H1 (cell line): Measurements from ENCODE around the gene RPTOR. TPM values are rescaled to one million over a fixed set of nuclear protein-coding genes. Genes with fewer than 3 reads are reported as not detected.

Experiments used
- CTCF ChIA-PET: fragments of 300-600 bp; sonication (Branson Sonifier 250); formaldehyde crosslinking; loops from one replicate; lab custom pipeline; 2021; ENCODE audit not compliant: partially characterized antibody; lab: Charles Lee
- POLR2A ChIA-PET: fragments of 300-600 bp; sonication (Branson Sonifier 250); formaldehyde crosslinking; loops from one replicate; lab custom pipeline; 2021; ENCODE audit warnings: inconsistent platforms; ENCODE audit not compliant: partially characterized antibody; lab: Charles Lee
- DNase-seq, 2 experiments: peaks; one replicate each; pipeline versions ENCODE4 v3.0.0 to v3.0.0-alpha.2; 2010 to 2022; ENCODE audit warnings: low spot score in 2 of 2, low read depth in 1 of 2, mixed read lengths in 1 of 2
- FAIRE-seq: peaks from 2 replicates; lab custom pipeline; 2011; peaks lifted over from hg19 to GRCh38; lab: Jason Lieb, UNC
- H2AFZ ChIP-seq: 2 replicates; pipeline ENCODE4 v1.8.1; 2012; ENCODE audit warnings: low read length, inconsistent platforms
- H2AK5ac ChIP-seq: 2 replicates; pipeline ENCODE4 v1.6.1; 2013; ENCODE audit warnings: low read depth, low read length
- H2BK120ac ChIP-seq: replicated peaks from 2 replicates; pipeline ENCODE3; 2013; ENCODE audit warnings: low read depth, low read length, inconsistent platforms
- H2BK12ac ChIP-seq: 2 replicates; pipeline ENCODE4 v1.6.1; 2013; ENCODE audit warnings: low read depth, low read length
- H2BK15ac ChIP-seq: 2 replicates; pipeline ENCODE4 v1.6.1; 2013; ENCODE audit warnings: low read length
- H2BK20ac ChIP-seq: 2 replicates; pipeline ENCODE4 v1.6.1; 2013; ENCODE audit warnings: low read length
- H2BK5ac ChIP-seq: 2 replicates; pipeline ENCODE4 v1.6.1; 2013; ENCODE audit warnings: low read depth, low read length
- H3K14ac ChIP-seq: 2 replicates; pipeline ENCODE4 v1.6.1; 2013; ENCODE audit warnings: inconsistent platforms; ENCODE audit not compliant: insufficient read length
- H3K18ac ChIP-seq: 2 replicates; pipeline ENCODE4 v1.6.1; 2013; ENCODE audit warnings: low read length; ENCODE audit errors: extremely low read depth
- H3K23ac ChIP-seq: 2 replicates; pipeline ENCODE4 v1.6.1; 2013; ENCODE audit warnings: inconsistent platforms; ENCODE audit not compliant: insufficient read length
- H3K23me2 ChIP-seq: 2 replicates; pipeline ENCODE4 v1.6.1; 2013; ENCODE audit warnings: low read depth, low read length
- H3K27ac ChIP-seq: 2 replicates; pipeline ENCODE4 v1.6.1; 2011; ENCODE audit warnings: low read depth, low read length, inconsistent platforms
- H3K27me3 ChIP-seq, 4 experiments: replicated peaks in 1 of 4; 1 replicate in 1 of 4; 2 replicates in 3 of 4; pipeline versions ENCODE4 v1.6.1 to v1.8.1; 2011 to 2013; ENCODE audit warnings: low read length in 3 of 4, mild to moderate bottlenecking in 3 of 4, inconsistent platforms in 2 of 4, mixed read lengths in 2 of 4, moderate library complexity in 1 of 4; ENCODE audit not compliant: control insufficient read depth in 3 of 4, insufficient read depth in 3 of 4; ENCODE audit errors: extremely low read depth in 1 of 4
- H3K36me3 ChIP-seq, 4 experiments: 2 replicates each; pipeline versions ENCODE4 v1.6.1 to v1.8.1; 2011 to 2013; ENCODE audit warnings: mild to moderate bottlenecking in 4 of 4, low read length in 3 of 4, moderate library complexity in 2 of 4, control low read depth in 1 of 4, inconsistent platforms in 1 of 4; ENCODE audit not compliant: insufficient read depth in 4 of 4, control insufficient read depth in 2 of 4
- H3K4ac ChIP-seq: replicated peaks from 2 replicates; pipeline ENCODE3; 2013; ENCODE audit warnings: low read length, low read depth, mixed read lengths, inconsistent platforms; ENCODE audit not compliant: insufficient read length
- H3K4me1 ChIP-seq, 4 experiments: replicated peaks in 1 of 4; 1 replicate in 1 of 4; 2 replicates in 3 of 4; pipeline versions ENCODE4 v1.6.1 to v1.8.1; 2011 to 2013; ENCODE audit warnings: low read length in 3 of 4, inconsistent platforms in 2 of 4, mixed read lengths in 1 of 4; ENCODE audit not compliant: insufficient read depth in 4 of 4, control insufficient read depth in 3 of 4
- H3K4me2 ChIP-seq, 2 experiments: 2 replicates each; pipeline versions ENCODE4 v1.6.1 to v1.8.1; 2011 to 2013; ENCODE audit warnings: low read depth in 2 of 2, low read length in 2 of 2, control low read depth in 1 of 2, inconsistent platforms in 1 of 2, mild to moderate bottlenecking in 1 of 2; ENCODE audit not compliant: insufficient read depth in 1 of 2
- H3K4me3 ChIP-seq, 4 experiments: fragments of 200-600, 300-600 bp in 1 of 4; sonication (generic), shearing (Covaris generic), sonication (Bioruptor Twin) in 1 of 4; 2 replicates each; pipeline versions ENCODE4 v1.5.1 to v1.8.1; 2011 to 2016; ENCODE audit warnings: low read length in 4 of 4, low read depth in 3 of 4, control low read depth in 2 of 4, inconsistent platforms in 2 of 4, mild to moderate bottlenecking in 2 of 4, mixed read lengths in 1 of 4, moderate library complexity in 1 of 4; ENCODE audit not compliant: insufficient read depth in 2 of 4; ENCODE audit errors: extremely low read depth in 1 of 4
- H3K56ac ChIP-seq: replicated peaks from 2 replicates; pipeline ENCODE3; 2013; ENCODE audit warnings: low read depth, mild to moderate bottlenecking, mixed read lengths, low read length, inconsistent platforms; ENCODE audit not compliant: insufficient read length
- H3K79me1 ChIP-seq: 2 replicates; pipeline ENCODE4 v1.6.1; 2013; ENCODE audit warnings: low read depth, low read length, control low read depth
- H3K79me2 ChIP-seq, 2 experiments: 2 replicates each; pipeline versions ENCODE4 v1.6.1 to v1.8.1; 2012 to 2013; ENCODE audit warnings: low read length in 2 of 2, mild to moderate bottlenecking in 2 of 2, inconsistent platforms in 1 of 2; ENCODE audit not compliant: insufficient read depth in 2 of 2, control insufficient read depth in 1 of 2
- H3K9ac ChIP-seq, 4 experiments: replicated peaks in 1 of 4; 1 replicate in 1 of 4; 2 replicates in 3 of 4; pipeline versions ENCODE4 v1.6.1 to v1.8.1; 2011 to 2013; ENCODE audit warnings: low read depth in 3 of 4, low read length in 3 of 4, control low read depth in 2 of 4, mild to moderate bottlenecking in 2 of 4, moderate library complexity in 2 of 4, inconsistent platforms in 1 of 4; ENCODE audit errors: extremely low read depth in 1 of 4
- H3K9me3 ChIP-seq, 2 experiments: 2 replicates each; pipeline versions ENCODE4 v1.6.1 to v1.8.1; 2012 to 2013; ENCODE audit warnings: mild to moderate bottlenecking in 2 of 2, moderate library complexity in 2 of 2, control low read depth in 1 of 2, inconsistent platforms in 1 of 2, low read depth in 1 of 2, low read length in 1 of 2, mixed read lengths in 1 of 2; ENCODE audit not compliant: insufficient read depth in 2 of 2
- H4K20me1 ChIP-seq, 2 experiments: replicated peaks in 1 of 2; 2 replicates each; pipeline versions ENCODE3 to v1.8.1; 2011 to 2013; ENCODE audit warnings: inconsistent platforms in 2 of 2, low read length in 2 of 2, mild to moderate bottlenecking in 1 of 2; ENCODE audit not compliant: insufficient read depth in 2 of 2, control insufficient read depth in 1 of 2
- H4K5ac ChIP-seq: 2 replicates; pipeline ENCODE4 v1.6.1; 2013; ENCODE audit warnings: low read length, low read depth, mixed read lengths, inconsistent platforms; ENCODE audit not compliant: insufficient read length
- H4K8ac ChIP-seq: 2 replicates; pipeline ENCODE4 v1.8.0; 2013; ENCODE audit warnings: mild to moderate bottlenecking, moderate library complexity, low read length, inconsistent platforms; ENCODE audit not compliant: insufficient read depth; ENCODE audit errors: extremely low read depth
- H4K91ac ChIP-seq: replicated peaks from 2 replicates; pipeline ENCODE3; 2013; ENCODE audit warnings: low read length, mixed read lengths, inconsistent platforms; ENCODE audit not compliant: insufficient read length
- CHD1 ChIP-seq: IDR thresholded peaks from 2 replicates; pipeline ENCODE4 v1.6.1; 2012; ENCODE audit warnings: low read depth, low read length, improper control_type of control experiment
- WGBS, 2 experiments: shearing (Covaris generic) in 1 of 2; methylation state at CpG; one replicate each; pipeline versions ENCODE4 v1.1.6 to v1.1.7; 2013 to 2015; ENCODE audit warnings: low lambda C conversion rate in 2 of 2, mixed read lengths in 2 of 2, inconsistent platforms in 1 of 2, low coverage in 1 of 2, missing lambda C conversion rate in 1 of 2; ENCODE audit not compliant: insufficient replicate concordance in 2 of 2, insufficient coverage in 1 of 2, insufficient read length in 1 of 2; ENCODE audit errors: extremely low coverage in 1 of 2, missing lambda C conversion rate in 1 of 2; 5-methylcytosine and 5-hydroxymethylcytosine counted together
- polyA plus RNA-seq, 7 experiments: library from polyadenylated mRNA; depleted of rRNA in 3 of 7; stranded (reverse) in 5 of 7; unstranded in 2 of 7; fragments of >200 nt in 5 of 7; fragments of 200-250 nt in 2 of 7; gene quantifications; 1 replicate in 5 of 7; 2 replicates in 1 of 7; 4 replicates in 1 of 7; pipeline versions ENCODE4 v1.2.1 to v1.2.3, GENCODE V29; 2011 to 2013; ENCODE audit warnings: missing spikeins in 2 of 7, mixed read lengths in 2 of 7
- total RNA-seq: library from RNA; stranded (reverse); fragmentation: NEBNext Ultra II Directional; extraction: Animal tissue kit (Norgen Biotek cat#: 25700); gene quantifications from 2 replicates; pipeline ENCODE4 v1.2.1, GENCODE V29; 2021

Gene RPTOR
- total and polyA plus RNA-seq, 2 of the 8 experiments (the other 6 are each of a cell fraction or from before 2014, with no cell fraction given): 6.9 to 28.7 TPM

GRCh38 chr17:80901319-80901718, 356.7 kb downstream of the RPTOR start:
- POLR2A ChIA-PET: no interaction called here
- Histone ChIP-seq H3K56ac (no peak overlapping the region), H3K36me3 (no peaks in the 10 kb centered on the region), H3K4me3 (no peak overlapping the region), H3K23me2 (no peaks in the 10 kb centered on the region), H3K27me3 (no peaks in the 10 kb centered on the region), H3K9ac (no peak overlapping the region), H3K79me2 (no peaks in the 10 kb centered on the region), H4K8ac (no peak overlapping the region), H2AK5ac (no peak overlapping the region), H2BK120ac (no peak overlapping the region), H3K23ac (no peak overlapping the region), H2BK12ac (no peak overlapping the region), H3K79me1 (no peaks in the 10 kb centered on the region), H3K9me3 (no peaks in the 10 kb centered on the region), H3K4ac (no peak overlapping the region), H2AFZ (no peak overlapping the region), H2BK20ac (no peak overlapping the region), H2BK15ac (no peak overlapping the region), H4K91ac (no peak overlapping the region), H3K4me2 (no peak overlapping the region), H3K4me1 (0 out of 7 replicates have a peak, but pooled peaks cover 0 to 2% (median 0%) of the 10 kb centered on the region in 4 experiments), H3K18ac (no peak overlapping the region), H4K5ac (no peak overlapping the region), H3K14ac (no peak overlapping the region), H4K20me1 (peaks cover 0 to 7% of the 10 kb centered on the region in 2 experiments), H2BK5ac (no peak overlapping the region), H3K27ac (no peak overlapping the region)
- TF ChIP-seq CHD1: no peak
- DNase-seq: no peak
- 85% methylated on average over 4 of the region's 4 CpGs; no CpG with 5 or more reads in 1 of the 2 experiments for WGBS, 2 experiments
- CTCF ChIA-PET: interaction anchor here (0.8 to 4.1 kb wide), 8 partner anchors 8 to 382 kb away, joined by 3 to 25 read pairs (median 4); no protein-coding TSS in a partner anchor
- FAIRE-seq: no peak
